SK-N-SH treated with all-trans-retinoic acid at 6 μM for 48 hours (cell line): ENCODE data around the gene TMBIM6.

Source experiments
- ARNTL ChIP-seq: fragments of 450-650 bp; formaldehyde crosslinking; IDR thresholded peaks from 2 replicates; pipeline ENCODE4 v1.5.0; 2020; ENCODE audit warnings: low read depth, mild to moderate bottlenecking, moderate library complexity, borderline replicate concordance
- CREB5 ChIP-seq: fragments of 250-450 bp; sonication (Bioruptor Pico); IDR thresholded peaks from 2 replicates; pipeline ENCODE4 v1.5.1; 2020; ENCODE audit warnings: low read depth, mild to moderate bottlenecking, moderate library complexity
- ESRRG ChIP-seq: fragments of 250-450 bp; sonication (Bioruptor Pico); IDR thresholded peaks from 2 replicates; pipeline ENCODE4 v1.6.1; 2021; ENCODE audit warnings: mild to moderate bottlenecking
- OSR1 ChIP-seq: fragments of 250-450 bp; sonication (Bioruptor Pico); IDR thresholded peaks from 2 replicates; pipeline ENCODE4 v1.8.0; 2022; ENCODE audit warnings: moderate library complexity, mild to moderate bottlenecking, inconsistent platforms
- RARB ChIP-seq: fragments of 250-450 bp; sonication (Bioruptor Pico); IDR thresholded peaks from 2 replicates; pipeline ENCODE4 v1.8.0; 2021; ENCODE audit warnings: mild to moderate bottlenecking, moderate library complexity
- ZC3H10 ChIP-seq: fragments of 250-450 bp; sonication (Bioruptor Pico); IDR thresholded peaks from 2 replicates; pipeline ENCODE4 v1.5.1; 2021; ENCODE audit warnings: mild to moderate bottlenecking, moderate library complexity
- ZFP3 ChIP-seq: fragments of 250-450 bp; sonication (Bioruptor Pico); IDR thresholded peaks from 2 replicates; pipeline ENCODE4 v1.5.0; 2020; ENCODE audit warnings: mild to moderate bottlenecking, moderate library complexity
- ZFP30 ChIP-seq: fragments of 450-650 bp; formaldehyde crosslinking; IDR thresholded peaks from 2 replicates; pipeline ENCODE4 v1.5.0; 2022; ENCODE audit warnings: mild to moderate bottlenecking, moderate library complexity
- ZNF70 ChIP-seq: fragments of 450-650 bp; formaldehyde crosslinking; IDR thresholded peaks from 2 replicates; pipeline ENCODE4 v1.5.0; 2020; ENCODE audit warnings: mild to moderate bottlenecking, moderate library complexity
- ZNF8 ChIP-seq: fragments of 450-650 bp; formaldehyde crosslinking; IDR thresholded peaks from 2 replicates; pipeline ENCODE4 v1.5.0; 2020; ENCODE audit warnings: mild to moderate bottlenecking, moderate library complexity
- TF ChIP-seq, protein P1 (sequence below): fragments of 250-450 bp; sonication (Bioruptor Pico); IDR thresholded peaks from 2 replicates; pipeline ENCODE4 v1.5.1; 2021; ENCODE audit warnings: mild to moderate bottlenecking, moderate library complexity

DNA sequence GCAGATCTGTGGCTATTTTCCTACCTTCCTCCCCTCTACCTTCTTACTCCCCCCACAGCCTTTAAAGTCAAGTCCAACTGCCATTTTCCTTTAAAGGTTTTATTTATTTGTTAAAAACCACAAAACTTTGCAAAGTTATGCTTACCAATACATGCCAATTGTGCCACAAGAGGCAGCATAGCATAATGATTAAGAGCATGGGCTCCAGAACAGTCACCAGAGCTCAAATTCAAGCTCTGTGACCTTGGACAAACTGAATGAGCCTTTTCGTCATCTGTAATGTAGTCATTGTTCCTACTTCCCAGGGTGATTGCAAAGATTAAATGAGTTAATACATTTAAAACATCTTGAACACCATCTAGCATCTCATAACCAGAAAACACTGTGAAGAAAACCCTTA lies 21.1 kb upstream of the TMBIM6 start:
- TF ChIP-seq ZC3H10 (no peak), ZNF8 (CRISPR knock-in tag) (no peak), CREB5 (CRISPR knock-in tag) (no peak), ZFP30 (no peak), ZFP3 (CRISPR knock-in tag) (no peak), RARB (CRISPR knock-in tag) (no peak), ESRRG (no peak), ARNTL (CRISPR knock-in tag) (no peak), OSR1 (CRISPR knock-in tag) (no peak), ZNF70 (CRISPR knock-in tag) (no peak)
- TF ChIP-seq, protein P1, sequence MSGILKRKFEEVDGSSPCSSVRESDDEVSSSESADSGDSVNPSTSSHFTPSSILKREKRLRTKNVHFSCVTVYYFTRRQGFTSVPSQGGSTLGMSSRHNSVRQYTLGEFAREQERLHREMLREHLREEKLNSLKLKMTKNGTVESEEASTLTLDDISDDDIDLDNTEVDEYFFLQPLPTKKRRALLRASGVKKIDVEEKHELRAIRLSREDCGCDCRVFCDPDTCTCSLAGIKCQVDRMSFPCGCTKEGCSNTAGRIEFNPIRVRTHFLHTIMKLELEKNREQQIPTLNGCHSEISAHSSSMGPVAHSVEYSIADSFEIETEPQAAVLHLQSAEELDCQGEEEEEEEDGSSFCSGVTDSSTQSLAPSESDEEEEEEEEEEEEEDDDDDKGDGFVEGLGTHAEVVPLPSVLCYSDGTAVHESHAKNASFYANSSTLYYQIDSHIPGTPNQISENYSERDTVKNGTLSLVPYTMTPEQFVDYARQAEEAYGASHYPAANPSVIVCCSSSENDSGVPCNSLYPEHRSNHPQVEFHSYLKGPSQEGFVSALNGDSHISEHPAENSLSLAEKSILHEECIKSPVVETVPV (CRISPR knock-in tag): no peak
